HFFc6 (cell line): ENCODE results near the gene GALNT15. TPM values are rescaled to one million over a fixed set of nuclear protein-coding genes. Genes with fewer than 3 reads are reported as not detected.

Experiments used
- DNase-seq: peaks from one replicate; pipeline ENCODE4 v3.0.0-alpha.2; 2018
- H3K27ac Mint-ChIP-seq: 2 replicates; pipeline ENCODE4 v1.8.0; 2020; ENCODE audit warnings: mild to moderate bottlenecking, mixed read lengths
- H3K27me3 Mint-ChIP-seq: 2 replicates; pipeline ENCODE4 v1.8.0; 2021; ENCODE audit warnings: mild to moderate bottlenecking, moderate library complexity, mixed read lengths; ENCODE audit not compliant: insufficient read depth
- H3K36me3 Mint-ChIP-seq: 2 replicates; pipeline ENCODE4 v1.8.0; 2021; ENCODE audit warnings: low read depth, mixed read lengths
- H3K4me1 Mint-ChIP-seq: 2 replicates; pipeline ENCODE4 v1.8.0; 2020; ENCODE audit warnings: low read depth, mixed read lengths
- H3K4me3 Mint-ChIP-seq: 2 replicates; pipeline ENCODE4 v1.8.0; 2020; ENCODE audit warnings: mild to moderate bottlenecking, moderate library complexity, mixed read lengths
- H3K9me3 Mint-ChIP-seq: 2 replicates; pipeline ENCODE4 v1.8.0; 2020; ENCODE audit warnings: mild to moderate bottlenecking, mixed read lengths
- CTCF ChIP-seq: fragments of 200-600 bp; sonication (generic); IDR thresholded peaks from 2 replicates; pipeline ENCODE4 v1.5.0; 2021; ENCODE audit warnings: antibody characterized with exemption, mild to moderate bottlenecking
- total RNA-seq, 6 experiments: library from RNA; stranded (reverse); fragmentation: NEBNext Ultra II Directional; extraction: Animal tissue kit (Norgen Biotek cat#: 25700); gene quantifications; 2 replicates in 1 of 6; 3 replicates in 5 of 6; pipeline ENCODE4 v1.2.3, GENCODE V29; 2021

The GALNT15 gene
- total RNA-seq, 6 experiments from 2014 or later = 5.5 to 7.2 (median 6.4) TPM

GRCh38 chr3:16251316-16252085, 77.0 kb downstream of the GALNT15 start:
- no peak overlapping the region for H3K4me3 Mint-ChIP-seq
- DNase-seq = no peak
- no peak for TF ChIP-seq CTCF
- H3K9me3 Mint-ChIP-seq = no peaks in the 10 kb centered on the region
- no peaks in the 10 kb centered on the region for H3K36me3 Mint-ChIP-seq
- no peaks in the 10 kb centered on the region; the same call in 1 of the 2 replicates for H3K27me3 Mint-ChIP-seq
- no peak overlapping the region for H3K27ac Mint-ChIP-seq
- peaks cover 27% of the 10 kb centered on the region for H3K4me1 Mint-ChIP-seq

- no peaks in the 10 kb centered on the region for H3K9me3 Mint-ChIP-seq
- no peak overlapping the region for H3K27ac Mint-ChIP-seq
- DNase-seq = no peak
- peaks cover 5% of the 10 kb centered on the region for H3K36me3 Mint-ChIP-seq
- H3K4me1 Mint-ChIP-seq = peaks cover 18% of the 10 kb centered on the region
- no peak overlapping the region for H3K4me3 Mint-ChIP-seq
- TF ChIP-seq CTCF = no peak
- H3K27me3 Mint-ChIP-seq = no peaks in the 10 kb centered on the region; the same call in 1 of the 2 replicates
Measured at GRCh38 chr3:16252243-16252978, 77.9 kb downstream of the GALNT15 start.

GRCh38 chr3:16252988-16253387, 78.5 kb downstream of the GALNT15 start:
- Mint-ChIP-seq H3K4me3 (no peak overlapping the region), H3K9me3 (no peaks in the 10 kb centered on the region), H3K27me3 (no peaks in the 10 kb centered on the region; the same call in 1 of the 2 replicates), H3K4me1 (peaks cover 12% of the 10 kb centered on the region), H3K36me3 (peaks cover 5% of the 10 kb centered on the region), H3K27ac (no peak overlapping the region)
- no peak for TF ChIP-seq CTCF
- no peak for DNase-seq

DNA sequence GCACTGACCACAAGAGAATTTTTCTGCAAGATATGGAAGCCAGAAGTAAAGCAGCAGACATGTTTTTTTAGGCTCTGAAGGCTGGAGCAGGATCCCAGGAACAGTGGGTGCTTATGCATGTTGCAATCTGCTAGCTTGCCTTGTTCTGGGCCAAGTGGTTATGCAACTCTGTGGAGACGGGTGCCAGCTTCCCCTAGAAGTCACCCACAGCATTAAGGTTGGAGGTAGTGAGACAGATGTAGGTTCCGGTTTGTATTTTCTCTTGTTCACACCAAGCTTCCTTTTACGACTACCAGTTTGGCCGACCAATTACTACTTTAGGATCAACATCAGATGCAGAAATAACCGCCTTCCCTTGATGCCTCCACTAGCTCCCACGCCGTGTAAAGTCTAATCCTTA, 79.1 kb downstream of the GALNT15 start:
- TF ChIP-seq CTCF = no peak
- no peaks in the 10 kb centered on the region; the same call in 1 of the 2 replicates for H3K27me3 Mint-ChIP-seq
- H3K4me3 Mint-ChIP-seq = no peak overlapping the region
- H3K27ac Mint-ChIP-seq = no peak overlapping the region
- no peak for DNase-seq
- 0 out of 2 replicates have a peak, but pooled peaks cover 8% of the 10 kb centered on the region for H3K4me1 Mint-ChIP-seq
- peaks cover 5% of the 10 kb centered on the region for H3K36me3 Mint-ChIP-seq
- H3K9me3 Mint-ChIP-seq = no peaks in the 10 kb centered on the region

DNA sequence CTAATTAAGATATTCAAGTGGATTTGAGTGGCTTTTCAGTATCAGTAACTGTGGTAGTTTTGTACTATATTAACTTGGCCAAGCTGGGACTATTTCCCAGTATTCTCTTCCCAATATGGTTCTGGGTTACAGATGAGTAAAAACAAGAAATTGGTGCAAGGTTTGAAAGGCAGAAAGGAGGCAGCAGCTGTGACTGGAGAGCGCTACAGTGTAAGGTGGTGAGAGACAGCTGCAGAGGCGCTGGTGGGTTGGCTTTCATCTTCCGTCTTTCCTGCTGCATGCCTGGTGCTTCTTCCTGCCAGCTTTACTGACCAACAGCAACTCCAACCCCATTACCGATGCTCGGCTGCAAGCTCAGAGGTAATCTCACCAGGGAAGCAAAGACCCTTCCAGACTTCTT, 80.4 kb downstream of the GALNT15 start:
- no peak for DNase-seq

More for the DNA sequence above, 80.4 kb downstream of the GALNT15 start:
- Mint-ChIP-seq H3K36me3 (peaks cover 8% of the 10 kb centered on the region), H3K27me3 (no peaks in the 10 kb centered on the region; the same call in 1 of the 2 replicates), H3K27ac (no peak overlapping the region), H3K4me1 (0 out of 2 replicates have a peak, but pooled peaks cover 8% of the 10 kb centered on the region), H3K4me3 (no peak overlapping the region), H3K9me3 (no peaks in the 10 kb centered on the region)
- TF ChIP-seq CTCF = no peak
